MCF 10A (cell line): ENCODE results near the gene TWIST2. TPM values are rescaled to one million over a fixed set of nuclear protein-coding genes. Genes with fewer than 3 reads are reported as not detected.

Experiments used
- BruUV-seq: library from RNA; stranded (reverse); fragments of 400-500 nt; replicated peaks from 2 replicates; lab custom pipeline; 2021; lab: Mats Ljungman, UMichigan
- CTCF ChIA-PET: fragments of 300-600 bp; sonication (Branson Sonifier 250); formaldehyde crosslinking; extraction: SDS; loops from one replicate; lab custom pipeline; 2021; ENCODE audit warnings: antibody characterized with exemption, inconsistent platforms; lab: Yijun Ruan, JAX
- POLR2A ChIA-PET: fragments of 300-600, 350-650 bp; sonication (Branson Sonifier 250); formaldehyde crosslinking; extraction: SDS; loops from one replicate; lab custom pipeline; 2020; ENCODE audit warnings: antibody characterized with exemption, inconsistent platforms; lab: Yijun Ruan, JAX
- DNase-seq: peaks from one replicate; pipeline ENCODE4 v3.0.0-alpha.2; 2018; ENCODE audit not compliant: unreplicated experiment
- H3K27ac Mint-ChIP-seq: one replicate; pipeline ENCODE4 v1.8.0; 2022; ENCODE audit warnings: mild to moderate bottlenecking, low read depth, mixed read lengths; ENCODE audit not compliant: unreplicated experiment
- H3K27me3 Mint-ChIP-seq: one replicate; pipeline ENCODE4 v1.8.0; 2022; ENCODE audit warnings: mixed read lengths; ENCODE audit not compliant: insufficient read depth, unreplicated experiment
- H3K36me3 Mint-ChIP-seq: one replicate; pipeline ENCODE4 v1.8.0; 2022; ENCODE audit warnings: mild to moderate bottlenecking, moderate library complexity, mixed read lengths; ENCODE audit not compliant: insufficient read depth, unreplicated experiment
- H3K4me1 Mint-ChIP-seq: one replicate; pipeline ENCODE4 v1.8.0; 2022; ENCODE audit warnings: mixed read lengths; ENCODE audit not compliant: insufficient read depth, unreplicated experiment
- H3K4me3 Mint-ChIP-seq: one replicate; pipeline ENCODE4 v1.8.0; 2022; ENCODE audit warnings: mild to moderate bottlenecking, moderate library complexity, mixed read lengths; ENCODE audit not compliant: unreplicated experiment
- H3K9me3 Mint-ChIP-seq: one replicate; pipeline ENCODE4 v1.8.0; 2022; ENCODE audit warnings: mixed read lengths; ENCODE audit not compliant: unreplicated experiment
- intact Hi-C: fragments of 100-400 bp; cut with micrococcal nuclease; formaldehyde crosslinking; loops from 2 replicates; pipeline ENCODE4 v1.14.1; 2022
- total RNA-seq: library from RNA; stranded (reverse); gene quantifications from 2 replicates; pipeline ENCODE4 v1.2.3, GENCODE V29; 2022
- TF ChIP-seq, protein P1 (sequence below): fragments of 200-600 bp; IDR thresholded peaks from one replicate; pipeline ENCODE4 v1.8.0; 2022; ENCODE audit warnings: antibody characterized with exemption, mild to moderate bottlenecking; ENCODE audit not compliant: unreplicated experiment

The TWIST2 gene
- total RNA-seq, 1 experiment from 2014 or later = 30.2 TPM

DNA sequence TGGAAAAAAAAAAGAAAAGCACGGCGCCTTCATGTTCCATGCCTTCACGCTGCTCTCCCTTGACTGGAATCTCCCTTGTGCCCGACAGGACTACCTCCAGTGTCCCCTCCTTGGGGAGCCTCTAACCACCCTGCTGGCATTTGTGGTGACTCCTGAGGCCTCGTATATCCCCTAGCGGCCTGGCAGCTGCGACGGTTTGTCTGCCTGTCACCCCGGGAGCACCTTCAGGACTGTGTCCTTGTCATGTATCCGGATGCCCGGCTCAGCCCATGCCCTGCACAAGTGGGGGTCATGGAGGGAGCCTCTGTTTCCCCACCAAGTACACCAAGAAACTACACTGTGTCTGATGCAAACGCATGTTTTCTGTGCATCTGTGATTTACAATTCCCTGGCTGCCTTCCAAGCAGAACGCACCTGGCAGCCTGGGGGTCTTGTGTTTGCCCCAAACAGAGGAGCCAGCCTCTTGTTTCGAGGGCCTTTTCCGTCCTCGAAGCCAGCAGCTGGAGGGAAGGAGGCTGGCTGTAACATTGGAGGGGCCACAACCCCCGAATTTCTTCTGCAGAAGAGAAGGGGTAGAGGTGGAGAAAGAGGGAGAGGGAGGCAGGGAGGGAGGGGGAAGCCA is 18.9 kb downstream of the TWIST2 start:
- intact Hi-C loops = no loop called here
- no peak for DNase-seq
- no TSS peak for BruUV-seq
- peaks cover 27% of the 10 kb centered on the region for H3K36me3 Mint-ChIP-seq
- H3K27ac Mint-ChIP-seq = peak overlapping the region; percentile 84
- CTCF ChIA-PET = interaction anchor here (0.6 to 0.7 kb wide), 2 partner anchors 9 to 105 kb away, joined by 3 read pairs; no protein-coding TSS in a partner anchor
- TF ChIP-seq, protein P1, sequence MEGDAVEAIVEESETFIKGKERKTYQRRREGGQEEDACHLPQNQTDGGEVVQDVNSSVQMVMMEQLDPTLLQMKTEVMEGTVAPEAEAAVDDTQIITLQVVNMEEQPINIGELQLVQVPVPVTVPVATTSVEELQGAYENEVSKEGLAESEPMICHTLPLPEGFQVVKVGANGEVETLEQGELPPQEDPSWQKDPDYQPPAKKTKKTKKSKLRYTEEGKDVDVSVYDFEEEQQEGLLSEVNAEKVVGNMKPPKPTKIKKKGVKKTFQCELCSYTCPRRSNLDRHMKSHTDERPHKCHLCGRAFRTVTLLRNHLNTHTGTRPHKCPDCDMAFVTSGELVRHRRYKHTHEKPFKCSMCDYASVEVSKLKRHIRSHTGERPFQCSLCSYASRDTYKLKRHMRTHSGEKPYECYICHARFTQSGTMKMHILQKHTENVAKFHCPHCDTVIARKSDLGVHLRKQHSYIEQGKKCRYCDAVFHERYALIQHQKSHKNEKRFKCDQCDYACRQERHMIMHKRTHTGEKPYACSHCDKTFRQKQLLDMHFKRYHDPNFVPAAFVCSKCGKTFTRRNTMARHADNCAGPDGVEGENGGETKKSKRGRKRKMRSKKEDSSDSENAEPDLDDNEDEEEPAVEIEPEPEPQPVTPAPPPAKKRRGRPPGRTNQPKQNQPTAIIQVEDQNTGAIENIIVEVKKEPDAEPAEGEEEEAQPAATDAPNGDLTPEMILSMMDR = no peak
- H3K27me3 Mint-ChIP-seq = no peaks in the 10 kb centered on the region
- POLR2A ChIA-PET = interaction anchor here (0.5 to 2.4 kb wide), 3 partner anchors 17 to 289 kb away, joined by 3 to 13 read pairs (median 3); no protein-coding TSS in a partner anchor
- peaks cover 49% of the 10 kb centered on the region for H3K4me1 Mint-ChIP-seq
- H3K9me3 Mint-ChIP-seq = no peaks in the 10 kb centered on the region
- H3K4me3 Mint-ChIP-seq = no peak overlapping the region

DNA sequence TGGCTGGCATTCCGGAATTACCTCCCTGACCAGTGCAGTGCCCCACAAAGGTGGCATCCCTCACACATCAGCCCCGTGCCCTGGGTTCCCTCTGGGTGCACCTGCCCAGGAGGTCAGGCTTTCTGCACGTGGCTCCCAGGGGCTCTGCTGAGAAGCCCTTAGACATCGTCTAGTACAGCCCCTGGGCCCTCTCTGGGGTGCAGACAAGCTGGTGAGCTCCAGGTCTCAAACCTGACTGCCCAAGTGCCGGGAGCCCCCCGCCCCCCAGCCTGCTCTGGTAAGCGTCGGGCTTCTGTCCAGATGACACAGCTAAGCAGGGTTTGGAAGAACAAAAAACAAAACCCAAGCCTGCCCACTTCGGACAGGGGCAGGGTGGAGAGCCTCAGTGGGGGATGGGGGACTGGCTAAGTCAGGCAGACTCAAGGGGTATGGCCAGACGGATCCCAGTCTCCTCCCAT is 20.2 kb downstream of the TWIST2 start:
- no TSS peak for BruUV-seq
- ChIA-PET CTCF (no interaction called here), POLR2A (interaction anchor here (0.7 to 2.4 kb wide), 3 partner anchors 18 to 72 kb away, joined by 3 to 13 read pairs (median 3); no protein-coding TSS in a partner anchor)
- Mint-ChIP-seq H3K27me3 (no peaks in the 10 kb centered on the region), H3K4me1 (peaks cover 42% of the 10 kb centered on the region), H3K9me3 (no peaks in the 10 kb centered on the region), H3K27ac (peak overlapping the region; percentile 84), H3K36me3 (peaks cover 28% of the 10 kb centered on the region), H3K4me3 (no peak overlapping the region)
- intact Hi-C loops = no loop called here
- peak; percentile 73 for DNase-seq
- TF ChIP-seq, protein P1 = no peak

- Mint-ChIP-seq H3K9me3 (no peaks in the 10 kb centered on the region), H3K4me3 (no peak overlapping the region), H3K4me1 (peaks cover 37% of the 10 kb centered on the region), H3K36me3 (peaks cover 31% of the 10 kb centered on the region), H3K27ac (no peak overlapping the region), H3K27me3 (no peaks in the 10 kb centered on the region)
- peak; percentile 45 for DNase-seq
- no TSS peak for BruUV-seq
- POLR2A ChIA-PET = interaction anchor here (0.6 kb wide), 1 partner anchor 113 kb away, joined by 3 read pairs; no protein-coding TSS in a partner anchor
- TF ChIP-seq, protein P1 = no peak
- CTCF ChIA-PET = no interaction called here
- intact Hi-C loops = no loop called here
Measured at GRCh38 chr2:238868616-238869292, 20.9 kb downstream of the TWIST2 start.
